ENCODE data around the gene NMRAL1.

Gene NMRAL1

DNA sequence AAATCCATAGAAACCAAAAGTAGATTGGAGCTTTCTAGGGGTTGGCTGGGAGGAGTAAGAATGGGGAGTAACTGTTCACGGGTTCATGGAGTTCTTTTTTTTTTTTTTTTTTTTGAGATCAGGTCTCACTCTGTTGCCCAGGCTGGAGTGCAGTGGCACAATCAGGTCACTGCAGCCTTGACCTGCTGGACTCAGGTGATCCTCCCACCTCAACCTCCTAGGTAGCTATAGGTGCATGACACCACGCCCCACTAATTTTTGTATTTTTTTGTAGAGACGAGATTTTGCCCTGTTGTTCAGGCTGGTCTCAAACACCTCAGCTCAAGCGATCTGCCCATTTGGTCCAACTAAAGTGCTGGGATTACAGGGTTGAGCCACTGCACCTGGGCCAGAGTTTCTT is 1.5 kb downstream of the NMRAL1 start:
- no peak for DNase-seq (ENCODE audit: extremely low spot score)
- CTCF ChIA-PET = interaction anchor here (0.7 kb wide), 1 partner anchor 19 kb away, joined by 3 read pairs; no protein-coding TSS in a partner anchor
- POLR2A ChIA-PET = no interaction called here
- TF ChIP-seq FOXK2 (IDR thresholded peaks at IDR 0.05) = no peak
- TF ChIP-seq SP1 (IDR thresholded peaks at IDR 0.05) = no peak
- TF ChIP-seq TARDBP (IDR thresholded peaks at IDR 0.05) = no peak
- no peak for TF ChIP-seq CTBP1 (IDR thresholded peaks at IDR 0.05; ENCODE audit: borderline replicate concordance)
- no peak for TF ChIP-seq SUZ12 (IDR thresholded peaks at IDR 0.05)
- TF ChIP-seq HDGF (IDR thresholded peaks at IDR 0.05; ENCODE audit: borderline replicate concordance) = no peak
- TF ChIP-seq NFRKB (IDR thresholded peaks at IDR 0.05) = no peak
- no peak for TF ChIP-seq ELF4 (IDR thresholded peaks at IDR 0.05)
- no peak for TF ChIP-seq ARNT (IDR thresholded peaks at IDR 0.05)
- no peak for TF ChIP-seq PKNOX1 (IDR thresholded peaks at IDR 0.05)
- no peak for TF ChIP-seq FOXA1 (IDR thresholded peaks at IDR 0.05)
- no peak for TF ChIP-seq LEF1 (IDR thresholded peaks at IDR 0.05; ENCODE audit: borderline replicate concordance)
- no peak for TF ChIP-seq BHLHE40 (IDR thresholded peaks at IDR 0.05; ENCODE audit: borderline replicate concordance)
- TF ChIP-seq ZNF384 (IDR thresholded peaks at IDR 0.05) = no peak
- TF ChIP-seq L3MBTL2 (conservative IDR thresholded peaks at IDR 0.05) = no peak
- TF ChIP-seq FOXM1 (IDR thresholded peaks at IDR 0.05; ENCODE audit: borderline replicate concordance) = no peak

DNA sequence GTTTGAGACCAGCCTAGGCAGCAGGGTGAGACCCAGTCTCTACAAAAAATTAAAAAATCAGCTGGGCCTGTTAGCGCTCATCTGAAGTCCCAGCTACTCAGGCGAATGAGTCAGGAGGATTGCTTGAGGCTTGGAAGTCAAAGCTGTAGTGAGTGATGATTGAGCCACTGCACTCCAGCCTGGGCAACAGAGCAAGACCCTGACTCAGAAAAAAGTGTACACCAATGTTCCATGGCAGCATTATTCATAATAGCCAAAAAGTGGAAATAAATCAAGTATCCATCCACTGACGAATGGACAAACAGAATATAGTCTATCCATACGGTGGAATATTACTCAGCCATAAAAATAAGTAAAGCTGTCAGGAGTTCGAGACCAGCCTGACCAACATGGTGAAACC is 2.6 kb downstream of the NMRAL1 start:
- ChIA-PET POLR2A (no interaction called here), CTCF (no interaction called here)
- TF ChIP-seq ARNT (IDR thresholded peaks at IDR 0.05) = no peak
- no peak for TF ChIP-seq FOXM1 (IDR thresholded peaks at IDR 0.05; ENCODE audit: borderline replicate concordance)
- TF ChIP-seq NFRKB (IDR thresholded peaks at IDR 0.05) = no peak
- DNase-seq (ENCODE audit: extremely low spot score) = no peak

- no peak for TF ChIP-seq SUZ12 (IDR thresholded peaks at IDR 0.05)
- TF ChIP-seq FOXK2 (IDR thresholded peaks at IDR 0.05) = no peak
- no peak for TF ChIP-seq BHLHE40 (IDR thresholded peaks at IDR 0.05; ENCODE audit: borderline replicate concordance)
- no peak for TF ChIP-seq HDGF (IDR thresholded peaks at IDR 0.05; ENCODE audit: borderline replicate concordance)
- no peak for TF ChIP-seq ZNF384 (IDR thresholded peaks at IDR 0.05)
- no peak for TF ChIP-seq ARNT (IDR thresholded peaks at IDR 0.05)
- no peak for TF ChIP-seq PKNOX1 (IDR thresholded peaks at IDR 0.05)
- TF ChIP-seq FOXM1 (IDR thresholded peaks at IDR 0.05; ENCODE audit: borderline replicate concordance) = no peak
- no peak for TF ChIP-seq NFRKB (IDR thresholded peaks at IDR 0.05)
- TF ChIP-seq TARDBP (IDR thresholded peaks at IDR 0.05) = no peak
- TF ChIP-seq ELF4 (IDR thresholded peaks at IDR 0.05) = no peak
- TF ChIP-seq SP1 (IDR thresholded peaks at IDR 0.05) = no peak
- no peak for TF ChIP-seq L3MBTL2 (conservative IDR thresholded peaks at IDR 0.05)
- no peak for TF ChIP-seq LEF1 (IDR thresholded peaks at IDR 0.05; ENCODE audit: borderline replicate concordance)
- ChIA-PET CTCF (no interaction called here), POLR2A (no interaction called here)
- no peak for DNase-seq (ENCODE audit: extremely low spot score)
Measured at GRCh38 chr16:4468972-4469371, 5.5 kb downstream of the NMRAL1 start.

- POLR2A ChIA-PET = interaction anchor here (1.1 kb wide), 1 partner anchor 8 kb away, joined by 5 read pairs; the partner anchor contains the start of gene HMOX2
- TF ChIP-seq ARNT (IDR thresholded peaks at IDR 0.05) (no peak), HDGF (IDR thresholded peaks at IDR 0.05; ENCODE audit: borderline replicate concordance) (no peak), CTBP1 (IDR thresholded peaks at IDR 0.05; ENCODE audit: borderline replicate concordance) (no peak), L3MBTL2 (conservative IDR thresholded peaks at IDR 0.05) (no peak), FOXK2 (IDR thresholded peaks at IDR 0.05) (no peak), TARDBP (IDR thresholded peaks at IDR 0.05) (no peak), FOXM1 (IDR thresholded peaks at IDR 0.05; ENCODE audit: borderline replicate concordance) (no peak), SUZ12 (IDR thresholded peaks at IDR 0.05) (no peak), ZNF384 (IDR thresholded peaks at IDR 0.05) (no peak), ELF4 (IDR thresholded peaks at IDR 0.05) (no peak), LEF1 (IDR thresholded peaks at IDR 0.05; ENCODE audit: borderline replicate concordance) (no peak), SP1 (IDR thresholded peaks at IDR 0.05) (no peak)
- DNase-seq (ENCODE audit: extremely low spot score) = no peak
- CTCF ChIA-PET = no interaction called here
Measured at GRCh38 chr16:4467916-4468315, 6.5 kb downstream of the NMRAL1 start.

DNA sequence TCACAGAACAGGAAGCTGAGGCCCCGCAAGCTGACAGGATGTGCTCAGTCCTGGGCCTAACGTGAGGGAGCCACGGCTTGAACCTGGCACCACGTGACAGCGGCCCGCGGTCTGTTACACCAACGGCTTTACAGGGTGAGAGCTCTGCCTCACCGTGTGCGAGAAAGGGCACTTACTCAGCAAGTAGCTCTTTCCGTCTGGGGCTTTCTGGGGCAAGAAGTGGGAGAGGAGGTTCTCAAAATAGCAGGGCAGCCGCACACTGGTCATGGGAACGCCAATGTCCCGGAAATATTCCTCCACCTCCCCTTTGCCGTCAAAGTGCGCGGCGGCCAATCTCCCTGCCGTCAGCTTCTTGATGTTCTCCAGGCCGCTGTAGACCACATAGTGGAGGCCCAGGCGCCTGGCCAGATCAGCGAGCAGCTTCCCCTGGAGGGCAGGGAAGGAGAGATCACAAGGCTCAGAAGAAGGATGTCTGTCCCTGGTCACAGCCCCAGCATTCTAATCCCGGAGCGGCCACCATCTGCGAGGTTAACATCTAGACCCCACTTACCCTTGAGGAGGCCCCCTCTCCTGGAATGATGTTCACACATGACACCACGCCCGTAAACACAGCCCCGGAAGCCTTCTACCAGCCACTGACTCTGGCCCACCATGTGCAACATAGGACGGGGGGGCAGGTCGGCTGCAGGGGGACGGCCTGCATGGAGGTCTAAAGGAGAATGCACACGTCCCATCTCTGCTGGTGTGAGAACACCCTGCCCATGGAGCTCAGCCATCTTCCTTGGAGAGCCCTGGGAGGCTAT is 8.2 kb downstream of the NMRAL1 start:
- TF ChIP-seq HDGF (IDR thresholded peaks at IDR 0.05; ENCODE audit: borderline replicate concordance) = no peak
- no peak for TF ChIP-seq L3MBTL2 (conservative IDR thresholded peaks at IDR 0.05)
- no peak for TF ChIP-seq NFRKB (IDR thresholded peaks at IDR 0.05)
- no peak for TF ChIP-seq ARNT (IDR thresholded peaks at IDR 0.05)
- TF ChIP-seq CTBP1 (IDR thresholded peaks at IDR 0.05; ENCODE audit: borderline replicate concordance) = no peak
- no peak for TF ChIP-seq ZNF384 (IDR thresholded peaks at IDR 0.05)
- CTCF ChIA-PET = no interaction called here
- POLR2A ChIA-PET = no interaction called here
- DNase-seq (ENCODE audit: extremely low spot score) = no peak

DNA sequence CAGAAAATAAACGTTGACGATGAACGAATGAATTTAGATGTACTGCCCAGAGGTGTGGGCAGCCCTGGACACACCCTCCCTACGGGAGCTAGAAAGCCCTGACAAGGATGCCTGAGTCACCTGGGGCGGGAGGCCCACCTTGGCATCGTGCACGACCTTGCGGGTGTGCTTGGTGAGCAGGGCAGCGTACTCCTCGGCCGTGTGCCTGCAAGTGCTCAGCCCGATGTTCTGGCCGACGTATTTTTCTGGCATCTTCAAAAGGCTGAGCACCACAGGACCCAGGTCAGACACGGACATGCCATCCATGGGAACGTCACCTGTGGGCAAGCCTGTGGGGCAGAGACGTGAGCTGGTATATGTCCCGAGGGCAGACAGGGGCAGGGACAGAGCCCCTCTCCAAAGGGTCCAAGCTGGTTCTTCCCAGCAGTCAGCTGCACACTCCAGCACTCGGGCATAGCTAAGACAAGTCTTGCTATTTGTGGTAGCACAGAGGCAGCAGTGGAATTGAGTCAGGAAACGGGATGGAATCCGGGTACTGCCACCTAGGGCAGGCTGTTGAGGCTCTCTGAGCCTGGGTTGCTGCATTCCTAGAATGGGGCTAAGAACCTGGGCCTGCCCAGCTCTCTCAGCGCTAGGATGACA is 10.8 kb downstream of the NMRAL1 start:
- no peak for TF ChIP-seq CTBP1 (IDR thresholded peaks at IDR 0.05; ENCODE audit: borderline replicate concordance)
- CTCF ChIA-PET = interaction anchor here (0.6 to 1.4 kb wide), 3 partner anchors 12 to 74 kb away, joined by 3 to 5 read pairs (median 3); partner anchors contain the start of gene HMOX2
- POLR2A ChIA-PET = interaction anchor here (1.4 kb wide), 1 partner anchor 13 kb away, joined by 6 read pairs; the partner anchor contains the start of gene HMOX2
- DNase-seq (ENCODE audit: extremely low spot score) = no peak

Measured in HEK293T (cell line).